Measurements from ENCODE around the gene BEGAIN. TPM values are rescaled to one million over a fixed set of nuclear protein-coding genes. Genes with fewer than 3 reads are reported as not detected.
"Not testable (repeated sequence)": the region's sequence is repeated elsewhere in the genome, so short reads cannot be mapped to it uniquely, and the experiment has no call there.

Gene BEGAIN
- total and polyA plus RNA-seq, 10 donors = 1.8 to 10.0 (median 5.6) TPM

DNA sequence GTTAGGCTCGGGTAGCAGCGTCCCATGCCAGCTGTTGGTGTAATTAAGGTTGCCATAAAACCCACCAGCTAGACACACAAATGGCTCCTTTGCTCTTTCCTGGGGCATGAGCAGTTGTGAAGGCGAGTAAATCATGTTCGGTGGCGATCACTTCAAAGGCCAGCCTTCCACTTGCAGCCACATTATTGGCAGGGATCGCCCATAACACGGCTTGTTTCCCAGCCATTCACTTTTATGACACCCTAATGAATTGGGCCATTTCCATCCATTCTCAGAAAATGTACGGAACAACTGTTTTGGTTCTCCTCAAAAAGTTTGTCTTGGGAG lies 63.4 kb downstream of the BEGAIN start:
- 89 to 97% (median 95%) methylated on average over 8 of the region's 8 CpGs for WGBS, 5 donors
- TF ChIP-seq POLR2A (IDR thresholded peaks at IDR 0.05) (no peak), POLR2AphosphoS5 (IDR thresholded peaks at IDR 0.05) (no peak)
- TF ChIP-seq, protein P1, sequence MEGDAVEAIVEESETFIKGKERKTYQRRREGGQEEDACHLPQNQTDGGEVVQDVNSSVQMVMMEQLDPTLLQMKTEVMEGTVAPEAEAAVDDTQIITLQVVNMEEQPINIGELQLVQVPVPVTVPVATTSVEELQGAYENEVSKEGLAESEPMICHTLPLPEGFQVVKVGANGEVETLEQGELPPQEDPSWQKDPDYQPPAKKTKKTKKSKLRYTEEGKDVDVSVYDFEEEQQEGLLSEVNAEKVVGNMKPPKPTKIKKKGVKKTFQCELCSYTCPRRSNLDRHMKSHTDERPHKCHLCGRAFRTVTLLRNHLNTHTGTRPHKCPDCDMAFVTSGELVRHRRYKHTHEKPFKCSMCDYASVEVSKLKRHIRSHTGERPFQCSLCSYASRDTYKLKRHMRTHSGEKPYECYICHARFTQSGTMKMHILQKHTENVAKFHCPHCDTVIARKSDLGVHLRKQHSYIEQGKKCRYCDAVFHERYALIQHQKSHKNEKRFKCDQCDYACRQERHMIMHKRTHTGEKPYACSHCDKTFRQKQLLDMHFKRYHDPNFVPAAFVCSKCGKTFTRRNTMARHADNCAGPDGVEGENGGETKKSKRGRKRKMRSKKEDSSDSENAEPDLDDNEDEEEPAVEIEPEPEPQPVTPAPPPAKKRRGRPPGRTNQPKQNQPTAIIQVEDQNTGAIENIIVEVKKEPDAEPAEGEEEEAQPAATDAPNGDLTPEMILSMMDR (IDR thresholded peaks at IDR 0.05 in 8 of 11, conservative IDR thresholded peaks at IDR 0.05 in 3 of 11) = no peak
- H3K27ac ChIP-seq = no peak overlapping the region
- no peak overlapping the region for H3K4me3 ChIP-seq
- intact Hi-C loops (cut with DNase I; ENCODE audit: low total_unique reads) = no loop called here
- no peaks in the 10 kb centered on the region for H3K27me3 ChIP-seq (replicated peaks in 1 of 7)
- peaks cover 0 to 5% (median 0%) of the 10 kb centered on the region in 6 donors for H3K4me1 ChIP-seq
- H3K9me3 ChIP-seq = peaks cover 0 to 6% (median 0%) of the 10 kb centered on the region in 8 donors
- DNase-seq = no peak
- peaks cover 0 to 34% (median 14%) of the 10 kb centered on the region in 6 donors for H3K36me3 ChIP-seq

DNA sequence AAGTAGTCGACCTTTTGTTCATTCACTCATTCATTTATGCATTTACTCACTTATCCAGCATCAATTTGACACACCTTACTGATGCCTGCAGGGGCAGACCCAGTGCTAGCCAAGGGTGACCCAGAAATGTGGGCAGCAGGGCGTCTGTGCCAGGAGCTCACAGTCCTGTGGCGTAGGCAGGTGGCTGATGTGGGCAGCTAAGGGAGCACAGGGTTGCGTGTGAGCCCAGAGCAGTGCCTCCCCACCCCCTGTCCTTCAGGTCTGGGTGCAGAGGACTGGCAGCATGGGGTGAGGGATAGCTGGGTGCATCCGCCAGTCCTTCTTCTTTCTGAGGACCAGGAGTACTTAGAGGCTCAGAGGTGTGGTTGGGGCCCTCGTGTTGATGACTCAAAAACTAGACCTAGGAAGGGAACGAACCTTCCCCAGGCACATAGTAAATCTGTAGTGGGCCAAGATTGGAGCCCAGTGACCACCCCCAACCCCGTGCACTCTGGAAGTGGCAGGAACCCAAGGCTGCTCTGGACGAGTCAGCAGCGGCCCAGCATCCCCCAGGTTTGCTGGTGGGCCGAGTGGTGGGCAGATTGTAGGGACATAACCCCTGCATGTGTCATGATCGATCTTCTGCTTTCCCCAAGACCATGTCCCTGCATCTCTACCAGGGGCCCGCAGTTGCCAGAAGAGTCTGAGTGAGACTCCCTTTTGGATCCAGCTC lies 63.9 kb downstream of the BEGAIN start:
- Histone ChIP-seq H3K4me1 (peaks cover 0 to 5% (median 0%) of the 10 kb centered on the region in 6 donors), H3K27ac (no peak overlapping the region), H3K36me3 (peaks cover 0 to 29% (median 14%) of the 10 kb centered on the region in 6 donors), H3K27me3 (replicated peaks in 1 of 7) (no peaks in the 10 kb centered on the region), H3K4me3 (no peak overlapping the region), H3K9me3 (peaks cover 0 to 6% (median 0%) of the 10 kb centered on the region in 8 donors)
- intact Hi-C loops (cut with DNase I; ENCODE audit: low total_unique reads) = no loop called here
- 75 to 92% (median 87%) methylated on average over 11 to 13 of the region's 13 CpGs for WGBS, 5 donors
- no peak for TF ChIP-seq POLR2A (IDR thresholded peaks at IDR 0.05)
- TF ChIP-seq, protein P1 (IDR thresholded peaks at IDR 0.05 in 8 of 11, conservative IDR thresholded peaks at IDR 0.05 in 3 of 11) = no peak
- TF ChIP-seq POLR2AphosphoS5 (IDR thresholded peaks at IDR 0.05) = no peak
- DNase-seq = peak; percentile 39

DNA sequence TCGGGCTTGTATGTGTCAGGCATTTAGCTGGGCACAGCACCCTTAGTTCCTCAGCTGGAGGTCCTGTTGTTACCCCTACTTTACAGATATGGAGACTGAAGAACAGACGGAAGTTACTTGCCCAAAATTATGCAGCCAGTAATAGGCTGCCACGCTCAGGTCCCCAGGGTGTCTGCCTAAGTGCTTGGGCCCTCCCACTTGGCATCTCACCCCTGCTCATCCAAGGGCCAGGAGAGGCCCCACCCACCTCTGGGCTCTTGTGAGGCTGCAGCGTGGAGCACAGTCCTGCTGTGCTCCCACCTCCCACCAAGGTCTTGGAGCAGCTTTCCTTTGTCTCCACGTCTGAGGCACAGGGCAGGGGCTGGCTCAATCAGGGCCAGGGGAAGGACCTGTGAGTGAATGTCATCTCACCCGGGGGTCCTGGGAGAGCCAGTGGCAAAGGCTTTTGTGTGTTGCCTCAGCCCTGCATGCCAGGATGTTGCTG lies 64.6 kb downstream of the BEGAIN start:
- intact Hi-C loops (cut with DNase I; ENCODE audit: low total_unique reads) = no loop called here
- WGBS, 5 donors = 66 to 84% (median 82%) methylated on average over 6 of the region's 6 CpGs

DNA sequence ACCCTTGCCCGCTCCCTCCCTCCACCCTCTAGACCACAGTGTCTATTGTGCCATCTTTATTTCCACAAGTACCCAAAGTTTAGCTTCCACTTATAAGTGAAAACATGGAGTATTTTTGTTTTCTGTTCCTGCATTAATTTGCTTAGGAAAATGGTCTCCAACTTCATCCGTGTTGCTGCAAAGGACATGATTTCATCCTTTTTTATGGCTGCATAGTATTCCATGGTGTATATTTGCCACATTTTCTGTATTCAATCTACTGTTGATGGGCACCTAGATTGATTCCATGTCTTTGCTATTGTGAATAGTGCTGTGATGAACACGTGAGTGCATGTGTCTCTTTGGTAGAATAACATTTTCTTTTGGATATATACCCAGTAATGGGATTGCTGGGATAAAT lies 81.2 kb downstream of the BEGAIN start:
- H3K9me3 ChIP-seq = peaks cover 0 to 32% (median 25%) of the 10 kb centered on the region in 8 donors
- DNase-seq = not testable (repeated sequence)
- WGBS, 5 donors = 86 to 98% (median 91%) methylated on average over 3 of the region's 3 CpGs

More for the DNA sequence above, 64.6 kb downstream of the BEGAIN start:
- H3K27ac ChIP-seq = no peak overlapping the region
- TF ChIP-seq, protein P1 (IDR thresholded peaks at IDR 0.05 in 8 of 11, conservative IDR thresholded peaks at IDR 0.05 in 3 of 11) = no peak
- no peak for TF ChIP-seq POLR2A (IDR thresholded peaks at IDR 0.05)
- TF ChIP-seq POLR2AphosphoS5 (IDR thresholded peaks at IDR 0.05) = no peak
- H3K4me3 ChIP-seq = no peak overlapping the region
- peaks cover 0 to 22% (median 14%) of the 10 kb centered on the region in 6 donors for H3K36me3 ChIP-seq
- peaks cover 0 to 5% (median 0%) of the 10 kb centered on the region in 6 donors for H3K4me1 ChIP-seq
- H3K9me3 ChIP-seq = peaks cover 0 to 6% (median 0%) of the 10 kb centered on the region in 8 donors
- no peaks in the 10 kb centered on the region for H3K27me3 ChIP-seq (replicated peaks in 1 of 7)
- DNase-seq = peak; percentile 28

More for the DNA sequence above, 81.2 kb downstream of the BEGAIN start:
- H3K4me1 ChIP-seq; H3K27ac ChIP-seq; intact Hi-C loops (cut with DNase I; ENCODE audit: low total_unique reads); H3K36me3 ChIP-seq; H3K27me3 ChIP-seq (replicated peaks in 1 of 7); H3K4me3 ChIP-seq: not testable (repeated sequence)

All from spleen (tissue), 11 donors.